Prostate gland (tissue), 1 donor: ENCODE results near the gene NCAM1.

Experiments used
- POLR2A ChIP-seq: fragments of 450-650 bp; IDR thresholded peaks from one replicate; pipeline ENCODE4 v1.6.1; 2016; ENCODE audit warnings: antibody characterized with exemption, mild to moderate bottlenecking
- POLR2AphosphoS5 ChIP-seq: sonication (generic); formaldehyde crosslinking; IDR thresholded peaks from one replicate; pipeline ENCODE4 v1.6.1; 2017; ENCODE audit warnings: antibody characterized with exemption

DNA sequence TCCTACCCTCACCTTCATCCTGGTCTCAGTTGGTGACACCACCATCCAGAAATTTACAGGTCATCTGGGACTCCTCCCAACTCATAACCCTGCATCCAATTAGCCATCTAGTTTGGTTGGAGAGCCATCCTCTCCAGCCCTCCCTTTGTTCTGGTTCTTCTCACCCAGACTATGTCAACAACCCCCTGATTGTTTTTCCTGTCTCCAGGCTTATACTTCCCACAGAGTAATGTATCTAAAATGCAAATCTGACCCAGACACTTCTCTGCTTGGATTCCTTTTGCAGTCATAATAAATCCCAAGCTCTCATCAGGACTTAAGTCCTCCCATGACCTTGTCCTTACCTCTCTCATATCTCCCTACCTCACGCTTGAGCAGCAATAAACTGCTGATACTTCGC lies 356.1 kb downstream of the NCAM1 start:
- TF ChIP-seq POLR2AphosphoS5 = no peak
- no peak for TF ChIP-seq POLR2A
